PC-3 (cell line): ENCODE results near the gene SNORC. TPM values are rescaled to one million over a fixed set of nuclear protein-coding genes. Genes with fewer than 3 reads are reported as not detected.

Source experiments
- ATAC-seq: fragments of 200-7000 bp; cut with Tn5 transposase; 2 replicates; pipeline ENCODE4 v1.9.1; 2020; ENCODE audit warnings: mild to moderate bottlenecking, moderate library complexity
- BruUV-seq: library from RNA; stranded (reverse); fragments of 400-500 nt; replicated peaks from 2 replicates; lab custom pipeline; 2021; lab: Mats Ljungman, UMichigan
- CTCF ChIA-PET: fragments of 300-600 bp; sonication (Branson Sonifier 250); formaldehyde crosslinking; loops from one replicate; lab custom pipeline; 2022; ENCODE audit warnings: antibody characterized with exemption; lab: Charles Lee
- POLR2A ChIA-PET: fragments of 300-600 bp; sonication (Branson Sonifier 250); formaldehyde crosslinking; loops from one replicate; lab custom pipeline; 2022; ENCODE audit warnings: antibody characterized with exemption; ENCODE audit not compliant: unreplicated experiment; lab: Charles Lee
- DNase-seq: peaks from one replicate; pipeline ENCODE4 v3.0.0-alpha.2; 2015
- H2AFZ ChIP-seq: fragments of 300-600 bp; sonication (generic); 2 replicates; pipeline ENCODE4 v1.6.0; 2016; ENCODE audit warnings: antibody characterized with exemption, low read length
- H3F3A ChIP-seq: fragments of 300-600 bp; sonication (generic); one replicate; pipeline ENCODE4 v1.6.0; 2017; ENCODE audit warnings: antibody characterized with exemption, low read length, control low read depth, mild to moderate bottlenecking; ENCODE audit not compliant: unreplicated experiment
- H3K27ac ChIP-seq: fragments of 300-600 bp; sonication (generic); 2 replicates; pipeline ENCODE4 v1.5.1; 2016; ENCODE audit warnings: mild to moderate bottlenecking, low read length
- H3K27me3 ChIP-seq: fragments of 300-600 bp; sonication (generic); 2 replicates; pipeline ENCODE4 v1.6.1; 2016; ENCODE audit warnings: low read length, mixed read lengths
- H3K36me3 ChIP-seq: fragments of 300-600 bp; sonication (generic); 2 replicates; pipeline ENCODE4 v1.6.1; 2016; ENCODE audit warnings: low read depth, mixed run types, low read length, mixed read lengths
- H3K4me1 ChIP-seq: fragments of 300-600 bp; sonication (generic); 2 replicates; pipeline ENCODE4 v1.5.1; 2016; ENCODE audit warnings: low read length; ENCODE audit not compliant: insufficient read depth
- H3K4me2 ChIP-seq: fragments of 300-600 bp; sonication (generic); 2 replicates; pipeline ENCODE4 v1.6.0; 2016; ENCODE audit warnings: low read length
- H3K4me3 ChIP-seq: fragments of 300-600 bp; sonication (generic); 2 replicates; pipeline ENCODE4 v1.5.1; 2016; ENCODE audit warnings: mild to moderate bottlenecking, low read length, mixed read lengths
- H3K79me2 ChIP-seq: fragments of 300-600 bp; sonication (generic); 2 replicates; pipeline ENCODE4 v1.6.1; 2017; ENCODE audit warnings: low read length, mixed read lengths
- H3K9ac ChIP-seq: fragments of 300-600 bp; sonication (generic); 2 replicates; pipeline ENCODE4 v1.6.0; 2016; ENCODE audit warnings: mild to moderate bottlenecking, low read length
- H3K9me2 ChIP-seq: fragments of 300-600 bp; sonication (generic); replicated peaks from 2 replicates; pipeline ENCODE4 v1.6.1; 2016; ENCODE audit warnings: mixed run types, low read length, mixed read lengths
- H3K9me3 ChIP-seq: fragments of 300-600 bp; sonication (generic); 2 replicates; pipeline ENCODE4 v1.6.1; 2016; ENCODE audit warnings: low read length, mixed read lengths
- H4K20me1 ChIP-seq: fragments of 300-600 bp; sonication (generic); 2 replicates; pipeline ENCODE4 v1.6.1; 2016; ENCODE audit warnings: low read length, mixed read lengths
- EZH2 ChIP-seq: fragments of 300-600 bp; sonication (generic); IDR thresholded peaks from one replicate; pipeline ENCODE4 v1.6.1; 2017; ENCODE audit warnings: antibody characterized with exemption, mild to moderate bottlenecking, low read length; ENCODE audit not compliant: unreplicated experiment
- EZH2phosphoT487 ChIP-seq: fragments of 300-600 bp; sonication (generic); IDR thresholded peaks from 2 replicates; pipeline ENCODE4 v1.6.1; 2018; ENCODE audit warnings: mild to moderate bottlenecking, antibody characterized with exemption, low read length, borderline replicate concordance
- intact Hi-C: fragments of 100-400 bp; cut with micrococcal nuclease; formaldehyde crosslinking; loops from 2 replicates; pipeline ENCODE4 v1.9.0; 2023
- total RNA-seq: library from RNA; depleted of rRNA; stranded (reverse); fragments of >200 nt; gene quantifications from 2 replicates; pipeline ENCODE4 v1.2.3, GENCODE V29; 2014
- TF ChIP-seq, protein P1 (sequence below): fragments of 300-600 bp; sonication (generic); conservative IDR thresholded peaks from 2 replicates; pipeline ENCODE4 v1.5.1; 2017; ENCODE audit warnings: antibody characterized with exemption, low read depth, mild to moderate bottlenecking, low read length

Gene SNORC
- total RNA-seq, 1 experiment from 2014 or later, result 11.1 TPM

DNA sequence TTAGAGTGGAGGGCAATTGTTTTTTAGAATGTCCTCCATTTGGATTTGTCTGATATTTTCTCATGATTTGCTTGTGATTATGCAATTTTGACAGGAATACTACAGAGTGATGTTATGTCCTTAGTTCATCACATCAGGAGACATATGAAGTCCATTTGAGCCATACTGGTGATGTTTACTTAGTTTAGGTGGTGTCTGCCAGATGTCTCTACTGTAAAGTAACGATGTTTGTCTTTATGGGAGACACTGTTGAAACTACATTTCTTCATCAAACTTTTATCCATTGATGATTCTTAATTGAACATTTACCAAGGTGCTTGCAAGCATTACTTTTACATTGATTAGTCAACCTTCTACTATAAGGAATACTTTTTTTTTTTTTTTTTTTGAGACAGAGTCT is 4.9 kb upstream of the SNORC start:
- Histone ChIP-seq H3K9me2 (no peaks in the 10 kb centered on the region), H3K79me2 (no peaks in the 10 kb centered on the region), H4K20me1 (no peaks in the 10 kb centered on the region), H3K27me3 (no peaks in the 10 kb centered on the region), H3K4me2 (no peak overlapping the region), H3K36me3 (0 out of 2 replicates have a peak, but pooled peaks cover 3% of the 10 kb centered on the region), H3K4me1 (no peaks in the 10 kb centered on the region), H3K9me3 (no peaks in the 10 kb centered on the region), H2AFZ (no peak overlapping the region), H3K9ac (no peak overlapping the region), H3K27ac (no peak overlapping the region), H3K4me3 (no peak overlapping the region), H3F3A (no peaks in the 10 kb centered on the region)
- intact Hi-C loops, result no loop called here
- BruUV-seq, result no TSS peak
- ChIA-PET POLR2A (no interaction called here), CTCF (no interaction called here)
- TF ChIP-seq, protein P1, sequence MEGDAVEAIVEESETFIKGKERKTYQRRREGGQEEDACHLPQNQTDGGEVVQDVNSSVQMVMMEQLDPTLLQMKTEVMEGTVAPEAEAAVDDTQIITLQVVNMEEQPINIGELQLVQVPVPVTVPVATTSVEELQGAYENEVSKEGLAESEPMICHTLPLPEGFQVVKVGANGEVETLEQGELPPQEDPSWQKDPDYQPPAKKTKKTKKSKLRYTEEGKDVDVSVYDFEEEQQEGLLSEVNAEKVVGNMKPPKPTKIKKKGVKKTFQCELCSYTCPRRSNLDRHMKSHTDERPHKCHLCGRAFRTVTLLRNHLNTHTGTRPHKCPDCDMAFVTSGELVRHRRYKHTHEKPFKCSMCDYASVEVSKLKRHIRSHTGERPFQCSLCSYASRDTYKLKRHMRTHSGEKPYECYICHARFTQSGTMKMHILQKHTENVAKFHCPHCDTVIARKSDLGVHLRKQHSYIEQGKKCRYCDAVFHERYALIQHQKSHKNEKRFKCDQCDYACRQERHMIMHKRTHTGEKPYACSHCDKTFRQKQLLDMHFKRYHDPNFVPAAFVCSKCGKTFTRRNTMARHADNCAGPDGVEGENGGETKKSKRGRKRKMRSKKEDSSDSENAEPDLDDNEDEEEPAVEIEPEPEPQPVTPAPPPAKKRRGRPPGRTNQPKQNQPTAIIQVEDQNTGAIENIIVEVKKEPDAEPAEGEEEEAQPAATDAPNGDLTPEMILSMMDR, result no peak
- no peak for TF ChIP-seq EZH2
- TF ChIP-seq EZH2phosphoT487, result no peak
- no peak for DNase-seq
- ATAC-seq, result no peak

GRCh38 chr2:232866104-232866503 is 4.0 kb upstream of the SNORC start:
- CTCF ChIA-PET, result interaction anchor here (0.8 kb wide), 1 partner anchor 163 kb away, joined by 3 read pairs; no protein-coding TSS in a partner anchor

More at GRCh38 chr2:232866104-232866503, 4.0 kb upstream of the SNORC start:
- Histone ChIP-seq H3F3A (no peaks in the 10 kb centered on the region), H3K4me1 (no peaks in the 10 kb centered on the region), H3K4me2 (no peak overlapping the region), H3K9ac (no peak overlapping the region), H4K20me1 (no peaks in the 10 kb centered on the region), H3K79me2 (no peaks in the 10 kb centered on the region), H3K9me2 (no peaks in the 10 kb centered on the region), H3K27me3 (no peaks in the 10 kb centered on the region), H3K9me3 (no peaks in the 10 kb centered on the region), H2AFZ (no peak overlapping the region), H3K36me3 (0 out of 2 replicates have a peak, but pooled peaks cover 3% of the 10 kb centered on the region), H3K4me3 (no peak overlapping the region), H3K27ac (no peak overlapping the region)
- no TSS peak for BruUV-seq
- POLR2A ChIA-PET, result interaction anchor here (0.6 kb wide), 1 partner anchor 65 kb away, joined by 6 read pairs; no protein-coding TSS in a partner anchor
- ATAC-seq (no peak), DNase-seq (no peak)
- intact Hi-C loops, result no loop called here
- TF ChIP-seq, protein P1, result no peak
- TF ChIP-seq EZH2phosphoT487 (no peak), EZH2 (no peak)
